ENCODE data around the gene IQCN.

IQCN gene

DNA sequence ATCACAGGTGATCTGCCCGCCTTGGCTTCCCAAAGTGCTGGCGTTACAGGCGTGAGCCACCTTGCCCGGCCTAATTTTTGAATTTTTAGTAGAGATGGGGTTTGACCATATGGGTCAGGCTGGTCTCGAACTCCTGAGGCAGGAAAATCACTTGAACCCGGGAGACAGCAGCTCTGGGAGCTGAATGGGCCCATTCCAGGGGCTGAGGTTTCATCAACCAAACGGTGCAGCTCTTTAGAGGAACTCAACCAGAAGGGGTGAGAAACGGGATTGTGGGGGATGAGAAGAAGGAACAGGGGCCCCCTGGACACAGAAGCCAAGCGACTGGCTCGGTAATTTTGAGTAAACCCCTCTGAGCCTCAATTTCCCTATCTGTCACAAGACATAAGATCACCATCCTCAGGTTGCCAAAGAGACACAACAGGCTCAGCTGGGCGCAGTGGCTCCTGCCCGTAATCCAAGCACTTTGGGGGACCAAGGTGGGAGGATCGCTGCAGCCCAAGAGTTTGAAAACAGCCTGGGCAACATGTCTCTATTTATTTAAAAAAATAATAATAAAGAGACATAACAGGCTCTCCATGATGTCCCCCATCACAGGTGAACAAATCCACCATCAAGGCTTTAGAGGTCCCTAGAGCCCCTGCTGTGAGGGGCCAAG is 562 bp downstream of the IQCN start:
- Histone ChIP-seq H3K4me3 (ENCODE audit: low read depth, low read length) (no peak overlapping the region), H3K36me3 (peaks cover 48% of the 10 kb centered on the region), H3K27me3 (ENCODE audit: insufficient read depth, low read depth, severe bottlenecking) (no peaks in the 10 kb centered on the region)

DNA sequence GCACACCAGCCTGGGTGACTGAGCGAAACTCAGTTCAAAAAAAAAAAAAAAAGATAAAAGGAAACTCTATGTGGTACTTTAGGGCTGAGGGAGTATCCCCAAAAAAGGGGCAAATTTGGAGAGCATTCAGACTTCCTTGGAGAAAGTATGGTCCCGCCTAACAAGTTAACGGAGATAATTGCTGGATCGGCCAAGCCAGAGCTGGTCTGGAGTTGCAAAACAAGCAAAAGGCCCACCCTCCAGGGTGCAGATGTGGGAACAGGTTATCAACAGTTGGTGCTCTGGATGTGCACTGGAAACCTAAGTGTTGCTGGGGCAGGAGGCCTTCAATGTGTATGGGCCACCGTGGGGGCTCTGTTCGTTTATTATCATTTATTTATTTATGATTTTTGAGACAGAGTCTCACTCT is 2.8 kb downstream of the IQCN start:
- no peaks in the 10 kb centered on the region for H3K9me3 ChIP-seq (ENCODE audit: severe bottlenecking)

More for the DNA sequence above, 562 bp downstream of the IQCN start:
- no peak for DNase-seq
- Histone ChIP-seq H3K27ac (no peak overlapping the region), H3K9me3 (ENCODE audit: severe bottlenecking) (no peaks in the 10 kb centered on the region)
- TF ChIP-seq, protein P1, sequence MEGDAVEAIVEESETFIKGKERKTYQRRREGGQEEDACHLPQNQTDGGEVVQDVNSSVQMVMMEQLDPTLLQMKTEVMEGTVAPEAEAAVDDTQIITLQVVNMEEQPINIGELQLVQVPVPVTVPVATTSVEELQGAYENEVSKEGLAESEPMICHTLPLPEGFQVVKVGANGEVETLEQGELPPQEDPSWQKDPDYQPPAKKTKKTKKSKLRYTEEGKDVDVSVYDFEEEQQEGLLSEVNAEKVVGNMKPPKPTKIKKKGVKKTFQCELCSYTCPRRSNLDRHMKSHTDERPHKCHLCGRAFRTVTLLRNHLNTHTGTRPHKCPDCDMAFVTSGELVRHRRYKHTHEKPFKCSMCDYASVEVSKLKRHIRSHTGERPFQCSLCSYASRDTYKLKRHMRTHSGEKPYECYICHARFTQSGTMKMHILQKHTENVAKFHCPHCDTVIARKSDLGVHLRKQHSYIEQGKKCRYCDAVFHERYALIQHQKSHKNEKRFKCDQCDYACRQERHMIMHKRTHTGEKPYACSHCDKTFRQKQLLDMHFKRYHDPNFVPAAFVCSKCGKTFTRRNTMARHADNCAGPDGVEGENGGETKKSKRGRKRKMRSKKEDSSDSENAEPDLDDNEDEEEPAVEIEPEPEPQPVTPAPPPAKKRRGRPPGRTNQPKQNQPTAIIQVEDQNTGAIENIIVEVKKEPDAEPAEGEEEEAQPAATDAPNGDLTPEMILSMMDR (IDR thresholded peaks at IDR 0.05; ENCODE audit: low read depth, low read length) = no peak

GRCh38 chr19:18270326-18270725 is 3.9 kb downstream of the IQCN start:
- Histone ChIP-seq H3K27me3 (ENCODE audit: insufficient read depth, low read depth, severe bottlenecking) (no peaks in the 10 kb centered on the region), H3K9me3 (ENCODE audit: severe bottlenecking) (no peaks in the 10 kb centered on the region), H3K36me3 (peaks cover 42% of the 10 kb centered on the region), H3K4me3 (ENCODE audit: low read depth, low read length) (no peak overlapping the region), H3K27ac (no peak overlapping the region)
- TF ChIP-seq, protein P1 (IDR thresholded peaks at IDR 0.05; ENCODE audit: low read depth, low read length) = no peak
- DNase-seq = no peak

More for the DNA sequence above, 2.8 kb downstream of the IQCN start:
- TF ChIP-seq, protein P1 (IDR thresholded peaks at IDR 0.05; ENCODE audit: low read depth, low read length) = no peak
- H3K27me3 ChIP-seq (ENCODE audit: insufficient read depth, low read depth, severe bottlenecking) = no peaks in the 10 kb centered on the region
- no peak for DNase-seq
- H3K4me3 ChIP-seq (ENCODE audit: low read depth, low read length) = no peak overlapping the region
- H3K27ac ChIP-seq = no peak overlapping the region
- peaks cover 42% of the 10 kb centered on the region for H3K36me3 ChIP-seq

DNA sequence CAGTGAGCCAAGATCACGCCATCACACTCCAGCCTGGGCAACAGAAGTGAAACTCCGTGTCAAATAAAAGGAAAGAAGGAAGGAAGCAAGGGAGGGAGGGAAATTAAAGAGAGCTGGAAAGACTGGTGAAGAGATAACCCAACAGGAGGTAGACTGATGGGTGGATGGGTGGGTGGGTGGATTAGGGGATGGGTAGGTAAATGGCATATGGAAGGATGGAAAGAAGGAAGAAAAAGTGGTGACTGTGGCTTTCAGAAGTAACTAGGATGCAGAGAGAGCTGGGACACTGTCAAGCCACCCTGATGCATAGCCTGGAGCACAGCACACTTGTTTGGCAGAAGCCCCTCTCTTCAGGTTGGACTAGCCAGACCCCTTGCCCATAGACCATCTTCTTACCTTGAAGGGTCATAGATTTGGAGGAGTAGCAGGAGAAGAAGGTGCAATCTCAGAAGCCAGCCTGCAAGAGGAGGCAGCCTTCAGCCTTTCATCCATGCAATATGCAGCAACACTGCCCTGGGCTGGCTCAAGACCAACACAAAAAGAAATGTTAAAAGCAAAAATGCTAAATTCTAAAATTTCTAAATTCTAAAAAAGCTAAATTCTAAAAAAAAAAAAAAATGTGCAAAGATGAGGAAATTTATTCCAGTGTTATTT is 5.1 kb downstream of the IQCN start:
- no peak overlapping the region for H3K4me3 ChIP-seq (ENCODE audit: low read depth, low read length)
- H3K36me3 ChIP-seq = peaks cover 39% of the 10 kb centered on the region
- H3K9me3 ChIP-seq (ENCODE audit: severe bottlenecking) = no peaks in the 10 kb centered on the region
- DNase-seq = no peak
- TF ChIP-seq, protein P1 (IDR thresholded peaks at IDR 0.05; ENCODE audit: low read depth, low read length) = no peak
- H3K27me3 ChIP-seq (ENCODE audit: insufficient read depth, low read depth, severe bottlenecking) = no peaks in the 10 kb centered on the region
- no peak overlapping the region for H3K27ac ChIP-seq

- Histone ChIP-seq H3K27me3 (ENCODE audit: insufficient read depth, low read depth, severe bottlenecking) (no peaks in the 10 kb centered on the region), H3K36me3 (peaks cover 30% of the 10 kb centered on the region), H3K4me3 (ENCODE audit: low read depth, low read length) (no peak overlapping the region), H3K27ac (no peak overlapping the region), H3K9me3 (ENCODE audit: severe bottlenecking) (no peaks in the 10 kb centered on the region)
- DNase-seq = no peak
- TF ChIP-seq, protein P1 (IDR thresholded peaks at IDR 0.05; ENCODE audit: low read depth, low read length) = no peak
Measured at GRCh38 chr19:18266771-18267686, 7.2 kb downstream of the IQCN start.

All from WERI-Rb-1 (cell line).